Stimulated activated CD4-positive, alpha-beta T cell treated with anti-CD3 and anti-CD28 coated beads, Interleukin-15, amount 100 ng/mL, for 1 hour (primary cell): ENCODE data around the gene ELAVL1.

Experiments
- DNase-seq, 2 donors: peaks; one replicate each; pipeline ENCODE4 v3.0.0-alpha.2; 2020; ENCODE audit warnings: low read depth in 1 of 2, low spot score in 1 of 2

ELAVL1 gene

DNA sequence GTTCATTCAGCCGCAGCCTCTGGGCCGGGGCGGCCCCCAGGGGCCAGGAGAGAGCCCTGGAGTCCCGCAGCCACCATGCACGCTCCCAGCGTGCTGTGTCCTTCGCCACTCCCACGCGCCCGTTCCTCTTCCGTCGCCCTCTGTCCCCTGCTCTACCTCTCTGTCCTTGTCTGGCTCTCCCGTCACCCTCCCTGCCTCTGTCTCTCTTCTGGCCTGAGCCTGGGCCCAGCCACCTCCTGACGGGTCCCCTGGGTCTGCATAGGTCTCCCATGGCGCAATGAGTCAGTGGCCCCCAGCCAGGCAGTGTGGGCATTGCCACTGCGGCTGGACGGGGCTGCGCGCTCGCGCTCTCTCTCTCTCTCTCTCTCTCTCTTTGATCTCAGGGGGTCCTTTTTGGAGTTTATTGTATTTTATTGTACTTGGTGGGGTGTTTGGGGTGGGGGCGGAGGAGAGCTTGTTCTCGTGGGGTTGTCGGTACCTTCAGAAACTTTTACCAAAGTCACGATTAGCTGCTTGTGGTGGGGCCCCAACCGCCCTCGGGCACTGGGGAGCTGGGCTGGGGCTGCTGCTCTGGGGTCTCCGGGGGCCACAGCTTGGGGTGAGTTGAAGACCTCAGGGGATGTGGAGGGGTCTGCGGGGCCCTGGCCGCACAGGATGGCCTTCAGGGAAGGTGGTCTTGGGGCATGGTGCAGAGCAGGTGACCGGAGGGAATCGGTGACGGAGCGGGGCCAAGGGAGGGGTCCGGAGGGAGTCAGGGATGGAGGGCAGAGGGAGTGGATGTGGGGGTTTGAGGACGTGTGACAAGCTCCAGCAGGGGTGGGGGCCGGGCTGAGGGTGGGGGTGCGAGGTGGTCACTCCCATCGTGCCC, 92.5 kb downstream of the ELAVL1 start:
- no peak for DNase-seq

DNA sequence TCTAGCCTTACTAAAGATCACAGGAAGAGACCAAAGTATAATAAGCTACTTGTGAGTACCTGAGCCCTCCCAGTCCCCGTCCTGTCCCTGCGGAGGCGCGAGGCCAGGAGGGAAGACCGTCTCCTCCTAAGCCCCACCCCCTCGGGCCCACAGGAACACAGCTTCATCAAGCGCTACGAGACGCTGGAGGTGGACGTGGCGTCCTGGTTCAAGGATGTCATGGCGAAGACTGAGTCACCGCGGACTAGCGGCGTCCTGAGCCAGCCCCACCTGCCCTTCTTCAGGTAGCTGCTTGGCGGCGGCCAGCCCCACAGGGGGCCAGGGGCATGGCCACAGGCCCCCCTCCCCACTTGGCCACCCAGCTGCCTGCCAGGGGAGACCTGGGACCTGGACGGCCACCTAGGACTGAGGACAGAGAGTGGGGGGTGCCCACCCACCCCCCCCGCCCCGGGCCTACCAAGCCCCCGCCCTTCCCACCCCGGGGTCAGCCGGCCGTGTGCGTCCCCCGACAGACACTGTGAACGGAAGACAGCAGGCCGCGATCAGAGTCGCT, 93.2 kb downstream of the ELAVL1 start:
- no peak for DNase-seq

DNA sequence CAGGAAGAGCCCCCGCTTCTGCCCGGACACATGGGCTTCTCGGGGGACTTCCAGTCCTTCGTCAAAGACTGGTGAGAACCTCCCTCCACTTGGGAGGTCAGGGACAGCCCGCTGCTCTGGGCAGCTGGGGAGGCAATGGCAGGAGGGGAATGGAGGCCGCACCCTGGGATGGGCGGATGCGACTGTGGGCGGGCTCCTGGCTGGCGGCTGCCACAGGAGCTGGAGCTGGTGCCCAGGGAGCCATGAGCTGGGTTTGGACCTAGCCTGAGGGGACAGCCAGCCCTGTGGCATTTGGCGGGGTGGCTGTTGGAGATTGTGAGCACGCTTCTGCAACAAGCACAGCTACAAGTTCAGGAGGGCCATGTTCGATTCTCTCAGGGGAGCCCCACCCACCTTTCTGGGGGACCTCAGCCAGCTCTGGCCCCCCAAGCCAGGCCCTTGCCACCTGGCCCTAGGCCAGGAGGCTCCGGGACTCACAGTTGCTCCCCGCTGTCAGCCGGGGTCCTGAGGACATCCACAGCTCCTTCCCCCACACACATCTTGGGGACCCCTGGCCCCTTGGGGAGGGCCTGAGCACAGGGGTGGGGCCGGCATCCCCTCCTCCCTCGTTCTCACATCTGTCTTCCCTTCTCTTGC, 93.8 kb downstream of the ELAVL1 start:
- no peak for DNase-seq

DNA sequence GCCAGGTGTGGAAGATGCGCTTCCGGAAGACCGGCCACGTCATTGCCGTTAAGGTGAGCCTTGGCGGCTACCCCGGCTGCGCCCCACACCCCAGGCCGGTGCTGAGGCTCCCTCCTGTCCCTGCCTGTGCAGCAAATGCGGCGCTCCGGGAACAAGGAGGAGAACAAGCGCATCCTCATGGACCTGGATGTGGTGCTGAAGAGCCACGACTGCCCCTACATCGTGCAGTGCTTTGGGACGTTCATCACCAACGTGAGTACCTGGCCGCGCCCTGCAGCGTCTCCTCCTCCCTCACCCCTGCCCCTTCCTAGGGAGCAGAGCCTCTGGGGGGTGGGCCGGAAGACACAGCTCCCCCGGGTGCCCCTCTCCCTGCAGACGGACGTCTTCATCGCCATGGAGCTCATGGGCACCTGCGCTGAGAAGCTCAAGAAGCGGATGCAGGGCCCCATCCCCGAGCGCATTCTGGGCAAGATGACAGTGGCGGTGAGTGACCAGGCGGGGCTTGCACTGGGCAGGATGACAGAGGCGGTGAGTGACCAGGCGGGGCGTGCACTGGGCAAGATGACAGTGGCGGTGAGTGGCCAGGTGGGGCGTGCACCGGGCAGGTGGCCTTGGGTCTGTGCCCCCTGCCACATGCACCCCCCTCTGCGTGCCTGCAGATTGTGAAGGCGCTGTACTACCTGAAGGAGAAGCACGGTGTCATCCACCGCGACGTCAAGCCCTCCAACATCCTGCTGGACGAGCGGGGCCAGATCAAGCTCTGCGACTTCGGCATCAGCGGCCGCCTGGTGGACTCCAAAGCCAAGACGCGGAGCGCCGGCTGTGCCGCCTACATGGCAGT, 94.9 kb downstream of the ELAVL1 start:
- no peak for DNase-seq

DNA sequence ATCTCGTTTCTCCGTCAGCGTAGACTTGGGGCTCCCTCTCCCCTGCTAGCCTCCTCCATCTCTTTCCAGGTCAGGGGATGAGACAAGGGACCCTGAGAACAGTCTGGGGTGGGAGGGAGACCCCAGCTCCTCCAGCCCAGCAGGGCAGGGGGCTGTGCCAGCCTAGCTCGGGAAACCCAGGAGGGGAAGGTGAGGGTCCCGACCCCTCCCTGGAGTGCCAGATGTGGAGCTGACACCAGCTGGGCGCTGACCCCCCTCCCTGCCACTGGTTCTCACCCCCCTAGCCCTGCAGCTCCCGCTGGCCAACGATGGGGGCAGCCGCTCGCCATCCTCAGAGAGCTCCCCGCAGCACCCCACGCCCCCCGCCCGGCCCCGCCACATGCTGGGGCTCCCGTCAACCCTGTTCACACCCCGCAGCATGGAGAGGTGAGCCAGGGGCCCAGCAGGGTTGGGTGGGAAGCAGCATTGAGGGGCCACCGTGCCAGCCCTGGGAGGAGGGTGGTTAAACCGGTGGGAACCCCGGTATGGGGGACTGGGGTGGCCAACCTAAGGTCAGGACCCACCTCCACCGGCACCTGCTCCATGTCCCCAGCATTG, 95.9 kb downstream of the ELAVL1 start:
- no peak for DNase-seq

DNA sequence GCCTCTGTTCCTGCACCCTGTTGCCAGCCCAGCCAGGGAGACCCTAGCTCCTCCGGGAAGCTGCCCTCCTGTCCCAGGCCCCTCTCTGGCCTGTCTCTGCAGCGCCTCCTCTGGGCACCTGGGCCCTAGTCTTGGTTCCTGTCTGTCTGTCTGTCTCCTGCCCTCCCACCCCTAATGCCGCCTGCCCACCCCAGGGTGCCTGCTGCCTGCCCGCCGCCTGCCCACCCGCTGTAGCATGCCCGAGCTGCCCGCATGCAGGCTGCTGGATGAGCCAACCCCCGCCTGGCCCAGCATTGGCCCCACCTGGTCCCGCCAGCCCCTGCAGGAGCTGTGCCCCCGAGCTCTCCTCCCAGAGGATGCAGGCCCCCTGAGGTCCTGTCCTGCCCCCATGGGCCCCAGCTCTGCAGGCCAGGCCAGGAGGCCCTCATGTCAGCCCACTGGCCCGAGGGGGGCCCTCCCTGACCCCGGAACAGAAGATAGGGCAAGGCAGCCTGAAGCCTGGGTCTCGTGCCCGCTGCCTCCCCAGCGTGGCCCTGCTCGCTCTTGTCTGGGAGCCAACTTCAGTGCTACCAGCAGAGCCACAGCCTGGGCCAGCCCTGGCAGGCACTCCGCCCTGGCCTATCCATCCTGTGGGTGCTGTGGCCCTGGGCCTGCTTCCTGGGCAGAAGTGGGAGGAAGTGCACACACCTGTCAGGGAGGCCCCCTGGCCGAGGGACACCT, 96.5 kb downstream of the ELAVL1 start:
- DNase-seq: no peak
